ENCODE measurements around the gene SCN4B.

Gene SCN4B

DNA sequence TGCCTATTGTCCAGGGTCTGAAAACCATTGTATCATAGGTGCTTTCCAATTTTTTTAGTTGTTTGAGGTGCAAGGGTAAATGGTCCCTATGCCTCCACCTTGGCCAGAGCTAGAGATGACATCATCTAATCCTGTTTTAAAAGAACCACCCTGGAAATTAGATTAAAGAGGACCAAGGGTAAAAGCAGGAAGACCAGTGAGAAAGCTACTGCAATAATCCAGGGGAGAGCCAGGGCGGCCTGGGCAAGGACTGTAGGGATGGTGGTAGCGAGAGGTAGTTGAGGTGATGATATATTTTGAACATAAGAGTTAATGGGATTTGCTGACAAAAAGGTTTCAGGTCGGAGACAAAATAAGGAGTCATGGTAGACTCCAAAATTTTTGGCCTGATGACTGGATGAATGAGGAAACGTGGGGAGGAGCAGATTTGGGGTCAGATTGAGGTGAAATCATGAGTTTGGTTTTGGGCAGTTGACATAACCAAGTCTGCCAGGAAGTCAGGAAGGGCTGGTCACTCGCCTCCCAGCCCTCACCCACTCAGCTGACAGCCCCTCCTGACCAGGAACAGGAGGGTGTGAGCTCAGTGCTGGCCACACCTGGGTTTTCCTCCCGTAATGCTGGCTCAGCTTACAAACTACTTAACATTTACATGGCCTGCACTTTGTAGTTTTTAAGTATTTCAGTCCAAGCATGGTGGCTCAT, 23.0 kb downstream of the SCN4B start:
- no peak for DNase-seq (ENCODE audit: low read depth in 2 of 2)

DNA sequence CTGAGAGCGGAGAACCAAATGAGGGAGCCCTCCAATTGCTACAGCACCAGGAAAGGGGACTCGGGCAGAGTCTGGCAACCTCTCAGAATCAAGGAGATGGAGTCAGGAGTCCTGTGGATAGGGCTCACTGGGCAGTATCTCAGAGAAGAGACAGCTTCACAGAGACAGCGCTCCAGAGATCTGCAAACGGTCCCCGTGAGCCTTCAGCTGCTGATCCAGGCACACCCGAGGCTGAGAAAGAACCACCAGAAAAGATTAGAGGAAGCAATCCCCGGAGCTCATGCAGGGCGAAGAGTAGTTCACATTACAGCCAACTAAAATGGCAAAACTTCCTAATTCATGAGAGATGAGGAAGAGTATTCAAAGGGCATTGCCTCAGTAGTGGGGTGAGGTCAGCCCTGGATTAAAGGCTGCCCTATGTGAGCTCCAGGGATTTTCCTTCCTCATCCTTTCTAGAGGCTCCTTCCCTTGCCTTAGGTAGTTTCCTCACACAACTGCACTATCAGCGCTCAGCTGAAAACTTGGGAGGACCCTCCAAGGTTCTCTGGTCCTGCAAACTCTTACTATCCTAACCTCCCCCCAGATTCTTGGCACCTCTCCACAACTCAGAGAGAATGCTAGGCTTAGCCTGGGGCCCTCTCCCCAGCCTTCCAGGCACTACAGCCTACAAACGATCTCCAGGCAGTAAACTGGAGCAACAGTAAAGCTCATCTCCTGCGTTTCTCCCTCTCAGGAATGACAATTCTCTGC, 23.7 kb downstream of the SCN4B start:
- no peak for DNase-seq (ENCODE audit: low read depth in 2 of 2)

DNA sequence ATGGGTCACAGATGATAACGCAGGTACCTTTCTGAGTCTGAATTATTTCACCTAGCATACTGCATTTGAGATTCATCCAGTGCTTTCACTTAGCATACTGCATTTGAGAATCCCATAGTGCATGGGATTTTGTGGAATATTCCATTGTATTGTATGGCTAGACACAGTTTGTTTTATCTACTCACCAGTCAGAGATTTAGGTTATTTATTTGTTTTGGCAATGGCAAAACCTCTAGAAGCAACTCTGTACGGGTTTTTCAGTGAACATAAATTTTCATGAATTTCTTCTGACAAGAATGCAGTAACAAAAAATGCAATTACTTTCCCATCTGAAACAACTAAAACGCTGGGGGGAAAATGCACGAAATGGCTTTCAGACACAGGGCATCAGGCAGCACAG, 24.3 kb downstream of the SCN4B start:
- DNase-seq (ENCODE audit: low read depth in 2 of 2), result no peak

DNA sequence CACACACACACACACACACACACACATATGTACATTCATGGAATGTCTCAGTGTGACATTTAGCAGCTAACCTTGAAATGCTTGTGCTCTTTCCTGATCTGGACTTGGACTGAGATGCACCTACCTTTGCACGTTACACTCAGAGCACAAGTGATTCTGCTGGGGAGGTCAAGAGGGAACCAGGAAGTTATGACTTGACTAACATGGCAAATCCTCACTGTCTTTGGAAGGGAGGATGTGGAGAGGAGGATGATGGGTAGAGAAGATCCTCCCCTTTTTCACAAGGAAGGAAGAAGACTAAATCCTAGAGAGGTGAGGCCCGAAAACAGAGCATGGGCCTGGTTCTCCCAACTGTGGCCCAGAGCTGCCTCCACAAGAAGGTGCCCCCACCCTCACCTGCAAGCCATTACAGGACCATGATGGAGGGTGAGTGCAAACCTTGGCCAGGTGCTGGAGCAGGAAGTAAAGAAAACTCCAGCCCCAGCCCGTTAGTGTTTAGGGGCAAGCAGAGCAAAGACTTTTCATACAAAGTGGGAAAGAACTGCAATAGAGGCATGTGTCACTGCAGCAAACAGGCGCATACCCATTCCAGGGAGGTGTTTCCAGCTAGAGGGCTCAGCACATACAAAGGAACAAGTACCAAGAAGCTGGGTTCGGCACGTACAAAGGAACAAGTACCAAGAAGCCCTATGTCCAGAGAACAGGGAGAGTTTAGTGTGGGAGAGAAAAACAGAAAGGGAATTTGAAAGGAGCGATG, 26.4 kb downstream of the SCN4B start:
- no peak for DNase-seq (ENCODE audit: low read depth in 2 of 2)

DNA sequence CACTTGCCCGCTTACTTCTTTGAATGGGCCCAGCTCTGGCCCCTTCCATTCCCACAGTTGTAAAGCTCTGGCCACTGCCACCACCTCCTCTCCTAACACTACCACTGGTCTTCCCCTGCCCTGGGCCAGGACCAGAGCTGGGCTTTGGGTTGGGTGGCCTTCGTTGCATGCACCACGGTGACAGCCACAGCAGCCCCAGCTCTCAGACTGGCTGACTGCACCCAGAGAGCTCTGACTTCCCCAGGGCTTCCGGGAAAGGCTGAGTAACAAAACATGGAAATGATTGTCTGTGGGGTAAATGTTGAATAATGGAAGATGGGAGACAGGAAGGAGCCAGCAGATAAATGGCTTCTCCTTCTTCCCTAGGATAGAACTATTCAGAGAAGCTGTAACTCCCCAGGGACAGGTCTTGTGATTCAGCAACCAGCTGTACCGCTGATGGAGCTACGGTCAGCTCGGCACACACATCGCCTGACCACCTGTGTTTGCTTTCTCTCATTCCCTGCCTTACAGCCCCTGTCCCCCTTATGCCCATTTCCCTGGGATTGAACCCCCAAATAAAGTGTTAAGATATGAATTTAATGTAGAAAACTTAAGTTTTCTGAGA, 27.6 kb downstream of the SCN4B start:
- no peak for DNase-seq (ENCODE audit: low read depth in 2 of 2)

DNA sequence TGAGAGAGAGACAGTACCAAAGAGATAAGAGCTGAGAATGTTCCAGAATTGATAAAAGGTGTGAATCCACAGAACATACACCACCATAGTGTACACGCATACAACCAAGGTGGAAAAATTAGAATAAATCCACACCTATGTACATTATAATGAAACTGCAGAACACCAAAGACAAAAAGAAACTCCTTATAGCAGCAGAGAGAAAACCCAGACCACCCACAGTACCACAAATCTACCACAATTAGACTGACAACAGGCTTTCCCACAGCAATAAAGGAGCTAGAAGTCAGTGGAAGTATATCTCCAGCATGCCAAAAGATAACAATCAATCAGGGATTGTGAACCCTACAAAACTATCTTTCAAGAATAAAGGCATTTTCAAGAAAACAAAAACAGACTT, 31.8 kb downstream of the SCN4B start:
- DNase-seq (ENCODE audit: low read depth in 2 of 2), result no peak

DNA sequence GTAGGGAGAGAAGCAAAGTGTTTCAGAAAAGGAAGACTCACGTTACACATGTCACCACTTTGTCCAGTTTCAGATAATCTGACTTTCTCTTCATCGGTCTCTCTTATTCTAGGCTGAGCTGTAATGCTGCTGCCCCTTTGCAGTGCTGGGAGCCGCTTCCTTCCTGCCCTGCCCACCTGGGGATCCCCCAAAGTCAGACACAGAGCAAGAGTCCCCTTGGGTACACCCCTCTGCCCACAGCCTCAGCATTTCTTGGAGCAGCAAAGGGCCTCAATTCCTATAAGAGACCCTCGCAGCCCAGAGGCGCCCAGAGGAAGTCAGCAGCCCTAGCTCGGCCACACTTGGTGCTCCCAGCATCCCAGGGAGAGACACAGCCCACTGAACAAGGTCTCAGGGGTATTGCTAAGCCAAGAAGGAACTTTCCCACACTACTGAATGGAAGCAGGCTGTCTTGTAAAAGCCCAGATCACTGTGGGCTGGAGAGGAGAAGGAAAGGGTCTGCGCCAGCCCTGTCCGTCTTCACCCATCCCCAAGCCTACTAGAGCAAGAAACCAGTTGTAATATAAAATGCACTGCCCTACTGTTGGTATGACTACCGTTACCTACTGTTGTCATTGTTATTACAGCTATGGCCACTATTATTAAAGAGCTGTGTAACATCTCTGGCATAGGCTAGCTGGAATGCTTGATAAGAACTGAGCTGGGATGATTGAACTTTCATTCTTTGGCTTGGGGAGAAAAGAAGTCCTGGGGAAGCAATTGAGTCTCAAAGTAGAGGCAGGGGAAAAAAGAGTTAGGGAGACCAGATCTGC, 34.6 kb downstream of the SCN4B start:
- no peak for DNase-seq (ENCODE audit: low read depth in 2 of 2)

DNA sequence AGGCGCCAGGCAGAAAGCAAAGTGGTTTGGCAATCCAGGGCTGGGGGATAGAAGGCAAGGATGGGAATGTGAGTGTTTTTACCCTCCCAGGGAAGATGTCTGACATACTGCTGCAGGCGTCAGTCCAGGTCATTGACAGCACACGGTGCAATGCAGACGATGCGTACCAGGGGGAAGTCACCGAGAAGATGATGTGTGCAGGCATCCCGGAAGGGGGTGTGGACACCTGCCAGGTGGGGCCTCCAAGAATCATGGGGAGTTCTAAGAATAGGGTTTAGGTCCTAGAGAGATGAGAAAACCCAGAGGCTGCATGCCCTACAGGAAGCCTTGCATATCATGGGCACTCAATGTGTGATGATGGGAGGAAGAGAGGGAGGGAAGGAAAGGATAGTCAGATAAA, 37.6 kb downstream of the SCN4B start:
- no peak for DNase-seq (ENCODE audit: low read depth in 2 of 2)

DNA sequence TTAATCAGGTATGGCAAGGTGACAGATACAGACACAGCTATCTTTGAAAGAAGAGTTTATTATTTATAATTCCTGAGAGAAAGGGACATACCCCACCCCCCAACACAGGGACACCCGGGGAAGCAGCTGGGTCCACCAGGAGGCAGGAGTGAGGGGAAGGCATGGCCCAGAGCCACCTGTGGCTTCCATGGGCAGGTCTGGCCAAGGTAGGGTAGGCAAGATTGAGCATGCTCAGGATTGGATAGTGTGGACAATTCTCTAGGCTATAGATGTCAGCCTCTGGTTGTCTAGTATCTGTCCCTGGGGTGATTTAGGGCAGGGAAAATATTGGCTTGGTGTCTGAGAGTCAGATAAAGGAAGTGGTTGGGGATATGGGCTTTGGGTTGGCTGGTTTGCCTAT, 38.4 kb downstream of the SCN4B start:
- no peak for DNase-seq (ENCODE audit: low read depth in 2 of 2)

DNA sequence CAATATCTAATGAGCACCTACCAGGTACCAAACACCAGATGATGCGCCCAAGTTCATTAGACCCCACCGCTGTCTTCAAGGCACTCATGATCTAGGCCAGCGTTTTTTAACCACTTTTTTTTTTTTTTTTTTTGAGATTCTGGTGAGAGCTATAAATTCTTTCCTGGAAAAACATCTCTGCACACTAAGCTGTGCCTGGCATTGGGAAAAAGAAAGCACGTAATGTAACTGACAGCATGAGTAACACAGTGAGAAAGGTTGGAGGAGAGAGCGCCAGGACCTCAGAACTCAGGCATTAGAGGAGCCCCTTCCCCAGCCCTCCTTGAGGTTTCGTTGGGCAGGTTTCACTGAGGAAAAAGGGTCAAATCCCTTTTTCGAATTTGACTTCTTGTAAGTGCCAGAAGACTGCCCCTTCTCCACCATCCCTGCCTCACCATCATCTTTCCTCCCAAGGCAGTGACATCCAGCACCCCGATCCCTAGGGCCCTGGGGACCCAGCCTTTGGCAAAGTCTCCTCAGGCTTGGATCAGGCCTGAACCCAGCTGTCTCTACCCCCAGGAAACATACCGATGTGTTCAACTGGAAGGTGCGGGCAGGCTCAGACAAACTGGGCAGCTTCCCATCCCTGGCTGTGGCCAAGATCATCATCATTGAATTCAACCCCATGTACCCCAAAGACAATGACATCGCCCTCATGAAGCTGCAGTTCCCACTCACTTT, 39.8 kb downstream of the SCN4B start:
- no peak for DNase-seq (ENCODE audit: low read depth in 2 of 2)

DNA sequence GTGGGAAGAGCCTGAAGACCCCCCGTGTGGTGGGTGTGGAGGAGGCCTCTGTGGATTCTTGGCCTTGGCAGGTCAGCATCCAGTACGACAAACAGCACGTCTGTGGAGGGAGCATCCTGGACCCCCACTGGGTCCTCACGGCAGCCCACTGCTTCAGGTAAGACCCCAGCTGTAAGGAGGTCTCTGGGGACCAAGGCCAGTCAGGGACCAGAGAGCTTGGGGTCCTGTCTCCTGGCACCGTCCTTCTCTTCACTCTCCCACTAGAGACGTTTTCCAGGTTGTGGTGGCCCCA, 40.9 kb downstream of the SCN4B start:
- DNase-seq (ENCODE audit: low read depth in 2 of 2), result no peak

DNA sequence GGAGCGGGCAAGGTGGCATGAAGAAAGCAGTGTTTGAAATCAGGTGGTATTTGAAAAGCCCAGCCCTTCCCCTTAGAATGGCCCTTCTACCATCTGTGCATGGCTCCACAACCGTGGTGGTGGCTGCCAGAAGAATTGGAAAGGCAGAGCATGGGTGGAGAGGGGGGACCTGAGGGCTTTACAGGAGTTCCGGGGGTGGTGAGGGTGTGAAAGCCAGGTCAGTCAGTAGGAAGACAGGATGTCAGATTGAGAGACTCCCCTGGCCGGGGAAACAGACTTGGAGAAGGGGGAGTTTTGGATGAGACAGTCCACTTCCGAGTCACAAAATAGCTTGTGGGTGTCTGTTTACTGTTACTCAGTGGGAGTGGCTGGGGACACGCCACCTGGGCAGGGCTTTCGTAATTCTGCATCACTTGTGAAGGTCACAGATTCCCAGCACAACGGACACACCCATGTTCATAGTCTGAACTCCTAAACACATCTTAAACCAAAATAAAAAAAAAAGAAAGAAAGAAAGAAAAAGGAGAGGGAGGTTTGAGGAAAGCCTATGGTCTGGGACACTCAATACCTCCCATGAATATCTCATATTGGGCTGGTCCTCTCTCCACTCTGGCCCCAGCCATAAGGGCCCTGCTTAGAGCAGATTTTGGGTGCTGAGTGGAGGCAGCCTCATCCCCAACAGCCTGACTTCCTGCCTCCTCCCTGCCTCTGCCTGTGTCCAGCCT, 41.4 kb downstream of the SCN4B start:
- DNase-seq (ENCODE audit: low read depth in 2 of 2), result no peak

DNA sequence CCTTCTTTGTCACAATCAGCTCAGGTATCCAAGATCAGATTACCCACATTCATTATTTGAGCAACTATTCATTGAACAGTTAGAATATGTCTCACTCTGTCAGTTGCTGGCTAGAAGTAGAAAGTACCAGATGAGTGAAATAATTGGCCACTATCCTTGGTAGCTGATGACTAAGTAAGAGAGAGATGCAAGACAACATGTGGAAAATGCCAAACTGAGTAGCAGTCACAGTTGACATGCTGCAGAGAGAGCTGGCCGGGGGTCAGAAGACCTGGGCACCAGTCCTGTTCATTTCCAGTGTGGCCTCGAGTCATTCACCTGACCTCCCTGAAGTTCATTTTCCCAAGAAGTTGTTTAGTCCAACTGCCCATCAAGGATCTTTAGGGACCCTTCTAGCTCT, 43.4 kb downstream of the SCN4B start:
- DNase-seq (ENCODE audit: low read depth in 2 of 2), result no peak

DNA sequence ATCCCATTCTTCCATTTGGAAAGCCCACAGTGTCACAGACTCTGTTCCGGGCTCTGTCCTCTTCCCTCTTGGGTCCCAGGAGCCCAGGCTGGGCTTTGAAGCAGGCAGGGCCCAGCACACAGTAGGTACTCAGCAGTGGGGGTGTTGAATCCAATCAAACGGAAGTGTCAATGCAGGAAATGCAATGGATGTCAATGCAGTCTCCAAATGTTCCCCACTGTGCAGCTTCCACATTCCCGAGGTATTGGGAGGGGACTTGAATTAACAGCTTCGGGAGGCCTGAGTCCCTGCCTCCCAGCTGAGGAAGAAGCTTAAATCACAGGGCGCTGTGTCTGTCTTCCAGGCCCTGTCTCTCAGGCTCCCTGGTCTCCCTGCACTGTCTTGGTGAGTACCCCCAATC, 44.1 kb downstream of the SCN4B start:
- no peak for DNase-seq (ENCODE audit: low read depth in 2 of 2)

DNA sequence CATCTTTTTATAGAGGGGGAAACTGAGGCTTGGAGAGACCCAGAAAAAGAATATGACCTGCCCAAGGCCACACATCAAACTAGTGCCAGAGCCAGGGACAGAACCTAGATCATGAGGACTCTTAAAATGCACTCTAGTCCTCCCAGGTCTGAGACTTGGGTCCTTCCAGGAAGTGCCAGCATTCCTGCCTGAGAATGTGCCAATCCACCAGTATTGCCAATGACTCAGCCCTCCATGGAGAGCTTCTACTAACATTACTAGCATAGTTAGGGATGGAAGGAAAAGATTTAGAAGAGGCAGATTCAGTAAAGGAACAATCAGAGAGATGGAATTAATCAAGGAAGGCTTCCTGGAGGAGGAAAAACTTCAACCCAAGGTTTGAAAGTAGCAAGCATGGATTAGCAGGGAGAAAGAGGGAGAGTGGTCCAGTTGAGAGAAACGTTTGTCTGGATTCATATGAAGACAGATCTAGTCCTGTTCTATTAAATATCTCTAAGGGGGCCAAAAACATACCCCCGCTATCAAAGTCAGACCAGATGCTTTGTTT, 45.8 kb downstream of the SCN4B start:
- DNase-seq (ENCODE audit: low read depth in 2 of 2), result no peak

DNA sequence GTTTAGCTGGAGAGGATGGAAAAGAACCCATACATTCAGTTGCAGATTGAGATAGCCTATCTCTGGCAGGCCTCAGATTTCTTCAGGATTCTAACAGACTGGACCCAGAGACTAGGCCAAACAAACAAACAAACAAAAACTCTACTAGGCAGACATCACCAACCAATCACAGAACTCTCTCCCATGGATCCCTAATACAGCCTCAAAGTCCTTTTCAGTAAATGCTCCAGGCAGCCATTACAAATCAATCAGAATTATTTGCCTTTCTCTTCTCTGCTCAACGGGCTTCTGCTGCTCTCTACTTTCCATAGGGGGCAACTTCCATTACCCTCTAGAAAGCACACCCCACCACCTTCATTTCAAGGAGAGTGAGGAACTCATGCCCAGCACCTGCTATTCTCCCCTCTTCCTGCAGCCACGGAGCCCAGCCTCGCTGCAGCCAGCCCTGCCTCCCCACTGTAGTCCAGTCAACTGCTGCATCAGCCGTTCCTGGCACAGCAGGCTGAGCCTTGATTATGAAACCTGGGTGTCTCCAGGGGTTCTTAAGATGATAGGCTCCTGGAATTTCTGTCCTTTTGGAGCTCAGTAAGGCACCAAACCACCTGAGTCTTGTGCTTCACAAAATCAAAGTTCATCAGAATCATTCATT, 46.8 kb downstream of the SCN4B start:
- DNase-seq (ENCODE audit: low read depth in 2 of 2), result no peak

DNA sequence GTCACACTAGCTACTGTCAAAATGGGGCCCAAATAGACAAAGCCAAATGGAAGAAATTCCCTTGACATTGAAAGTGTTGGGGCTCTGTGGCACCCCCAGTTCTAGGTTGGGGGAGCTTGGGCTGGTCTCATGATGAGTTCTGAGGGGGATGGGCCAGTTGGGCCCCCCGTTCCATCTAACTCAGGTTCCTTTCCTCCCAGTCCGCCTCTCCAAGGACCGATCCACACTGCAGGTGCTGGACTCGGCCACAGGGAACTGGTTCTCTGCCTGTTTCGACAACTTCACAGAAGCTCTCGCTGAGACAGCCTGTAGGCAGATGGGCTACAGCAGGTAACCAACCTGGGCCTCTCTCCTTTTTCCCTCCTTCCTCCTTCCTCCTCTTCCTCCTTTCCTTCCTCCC, 48.1 kb downstream of the SCN4B start:
- no peak for DNase-seq (ENCODE audit: low read depth in 2 of 2)

DNA sequence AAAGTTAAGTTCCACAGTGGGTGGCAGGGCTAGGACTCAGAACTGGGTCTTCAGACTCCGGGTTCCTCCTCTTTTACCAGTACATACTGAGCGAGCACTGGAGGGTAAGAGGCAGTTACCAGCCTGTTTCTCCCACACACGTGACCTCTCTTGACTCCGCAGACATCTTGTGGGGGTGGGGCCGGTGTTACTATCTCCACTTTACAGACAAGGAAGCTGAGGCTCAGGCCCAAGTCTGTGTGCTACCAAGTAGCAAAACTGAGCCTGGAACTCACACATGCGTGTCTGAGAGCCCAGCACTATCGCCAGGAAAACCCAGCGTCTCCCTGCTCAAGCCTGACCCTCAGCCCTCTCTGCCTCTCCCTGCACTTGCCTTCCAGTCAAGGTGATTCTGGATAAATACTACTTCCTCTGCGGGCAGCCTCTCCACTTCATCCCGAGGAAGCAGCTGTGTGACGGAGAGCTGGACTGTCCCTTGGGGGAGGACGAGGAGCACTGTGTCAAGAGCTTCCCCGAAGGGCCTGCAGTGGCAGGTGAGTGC, 49.8 kb downstream of the SCN4B start:
- no peak for DNase-seq (ENCODE audit: low read depth in 2 of 2)

DNA sequence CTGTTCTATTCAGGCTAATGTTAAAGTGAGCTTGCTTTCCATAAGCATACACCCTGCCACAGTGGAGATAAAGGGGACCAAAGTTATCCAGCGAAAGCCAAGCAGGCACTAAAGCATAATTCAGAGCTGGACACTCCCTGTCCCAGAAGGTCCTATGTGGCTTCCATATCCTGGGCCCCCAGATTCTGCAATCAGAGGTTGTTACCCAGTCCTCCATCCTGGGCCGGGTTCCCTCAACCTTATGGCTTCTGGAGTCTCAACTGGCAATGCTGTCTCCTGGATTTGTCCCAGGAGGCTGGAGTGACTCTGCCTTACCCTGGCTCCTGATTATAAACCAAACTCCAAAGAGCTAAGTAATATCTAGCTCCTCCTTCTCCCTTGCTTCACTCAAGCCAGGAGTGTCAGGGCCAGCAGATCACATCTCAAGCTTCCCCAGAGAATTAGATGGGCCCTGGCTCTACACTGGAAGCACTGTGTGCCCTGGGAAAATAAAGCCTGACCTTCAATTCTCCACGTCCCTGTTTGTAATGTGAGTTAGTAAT, 51.9 kb downstream of the SCN4B start:
- no peak for DNase-seq (ENCODE audit: low read depth in 2 of 2)
